HG03064 (cell line): Measurements from ENCODE around the gene SLC4A9.

ENCODE experiments used
- ATAC-seq: cut with Tn5 transposase; IDR thresholded peaks from one replicate; pipeline ENCODE4 v1.9.1; 2021; ENCODE audit warnings: low read depth; ENCODE audit not compliant: unreplicated experiment

Gene SLC4A9

GRCh38 chr5:140360101-140360500 lies at the start of gene SLC4A9:
SLC4A9 (plus strand) TSS chr5:140360194; CDS start chr5:140360237, 43 bp downstream.
- ATAC-seq, result no peak

- ATAC-seq, result no peak
Observed at GRCh38 chr5:140310434-140310833, 49.6 kb upstream of the SLC4A9 start.

GRCh38 chr5:140311011-140311467 lies 49.0 kb upstream of the SLC4A9 start:
- ATAC-seq, result no peak

GRCh38 chr5:140312067-140312790 lies 47.8 kb upstream of the SLC4A9 start:
- ATAC-seq, result no peak

GRCh38 chr5:140312791-140313189 lies 47.2 kb upstream of the SLC4A9 start:
- no peak for ATAC-seq

- ATAC-seq, result no peak
Observed at GRCh38 chr5:140317859-140318258, 42.1 kb upstream of the SLC4A9 start.

GRCh38 chr5:140318792-140319191 lies 41.2 kb upstream of the SLC4A9 start:
- no peak for ATAC-seq

- no peak for ATAC-seq
Observed at GRCh38 chr5:140319833-140320232, 40.2 kb upstream of the SLC4A9 start.

GRCh38 chr5:140321796-140322195 lies 38.2 kb upstream of the SLC4A9 start:
- no peak for ATAC-seq

- no peak for ATAC-seq
Observed at GRCh38 chr5:140322751-140323731, 37.0 kb upstream of the SLC4A9 start.

GRCh38 chr5:140324041-140324600 lies 35.9 kb upstream of the SLC4A9 start:
- no peak for ATAC-seq

GRCh38 chr5:140324617-140325241 lies 35.3 kb upstream of the SLC4A9 start:
- no peak for ATAC-seq

- ATAC-seq, result no peak
Observed at GRCh38 chr5:140325486-140325885, 34.5 kb upstream of the SLC4A9 start.

- no peak for ATAC-seq
Observed at GRCh38 chr5:140327589-140327988, 32.4 kb upstream of the SLC4A9 start.

- ATAC-seq, result no peak
Observed at GRCh38 chr5:140328036-140328764, 31.8 kb upstream of the SLC4A9 start.

- no peak for ATAC-seq
Observed at GRCh38 chr5:140329739-140330481, 30.1 kb upstream of the SLC4A9 start.

- ATAC-seq, result no peak
Observed at GRCh38 chr5:140331638-140332037, 28.4 kb upstream of the SLC4A9 start.

GRCh38 chr5:140336388-140336787 lies 23.6 kb upstream of the SLC4A9 start:
- ATAC-seq, result no peak

GRCh38 chr5:140337880-140338279 lies 22.1 kb upstream of the SLC4A9 start:
- ATAC-seq, result no peak
